GM21723 (cell line): ENCODE measurements around the gene TNIK.
A peak's percentile ranks its signal among the peaks of the same experiment; 100 is the strongest.
"Not testable (repeated sequence)": the region's sequence is repeated elsewhere in the genome, so short reads cannot be mapped to it uniquely, and the experiment has no call there.

Experiments
- ATAC-seq: cut with Tn5 transposase; IDR thresholded peaks from one replicate; pipeline ENCODE4 v1.9.1; 2021; ENCODE audit warnings: mild to moderate bottlenecking, moderate library complexity; ENCODE audit not compliant: unreplicated experiment

The TNIK gene

DNA sequence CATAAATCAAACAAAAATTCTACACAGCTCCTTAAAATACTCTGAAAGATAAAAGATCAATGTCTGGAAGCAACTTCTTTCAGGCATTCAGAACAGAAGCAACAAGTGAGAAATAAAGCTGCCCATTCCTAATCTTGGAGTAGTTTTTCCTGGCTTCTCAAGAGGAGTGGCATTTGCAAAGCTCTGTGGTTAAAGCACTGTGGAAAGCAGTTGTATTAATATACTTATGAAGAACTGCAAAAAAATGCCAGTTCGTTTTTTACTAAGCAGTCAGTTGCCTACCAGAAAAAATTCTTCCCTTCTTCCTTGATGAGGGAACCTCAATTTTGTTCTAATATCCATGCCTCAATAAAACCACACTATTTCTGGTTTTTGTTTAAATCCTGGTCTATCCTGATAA, 197.8 kb downstream of the TNIK start:
- no peak for ATAC-seq

DNA sequence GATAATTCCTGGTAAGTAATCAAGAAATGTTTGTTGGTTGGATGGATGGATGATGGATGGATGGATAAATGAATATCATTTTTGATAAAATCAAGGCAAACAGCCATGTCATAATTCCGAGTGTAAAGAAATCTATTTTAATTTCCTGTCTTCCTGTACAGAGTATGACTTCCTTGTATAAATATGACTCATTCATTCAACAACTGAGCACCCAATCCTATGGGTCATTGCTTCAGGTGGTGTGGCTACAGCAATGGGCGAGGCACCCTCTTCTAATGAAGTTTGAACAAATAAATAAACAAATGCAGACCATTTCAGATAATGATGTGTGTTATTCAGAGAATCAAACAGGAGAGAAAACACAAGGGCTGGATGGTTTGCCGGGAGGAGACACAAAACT, 198.7 kb downstream of the TNIK start:
- ATAC-seq: no peak

DNA sequence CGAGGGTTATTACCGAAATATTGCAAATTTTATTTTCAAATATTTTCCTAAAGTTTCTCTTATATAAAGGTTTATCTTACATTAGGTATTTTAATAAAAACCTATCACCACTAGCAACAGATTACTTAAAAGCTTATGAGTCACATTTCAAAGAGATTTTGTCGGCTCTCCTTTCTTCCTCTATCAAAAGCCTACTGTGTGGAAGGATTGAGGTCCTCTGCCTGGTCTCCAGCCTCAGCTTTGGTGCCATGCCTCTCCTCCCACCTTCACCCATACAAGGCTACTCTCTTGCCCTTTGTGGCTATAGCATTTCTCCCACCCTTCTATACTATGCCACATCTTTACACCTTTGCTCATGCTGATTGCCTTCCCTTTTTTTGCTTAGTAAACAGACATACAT, 199.3 kb downstream of the TNIK start:
- no peak for ATAC-seq

DNA sequence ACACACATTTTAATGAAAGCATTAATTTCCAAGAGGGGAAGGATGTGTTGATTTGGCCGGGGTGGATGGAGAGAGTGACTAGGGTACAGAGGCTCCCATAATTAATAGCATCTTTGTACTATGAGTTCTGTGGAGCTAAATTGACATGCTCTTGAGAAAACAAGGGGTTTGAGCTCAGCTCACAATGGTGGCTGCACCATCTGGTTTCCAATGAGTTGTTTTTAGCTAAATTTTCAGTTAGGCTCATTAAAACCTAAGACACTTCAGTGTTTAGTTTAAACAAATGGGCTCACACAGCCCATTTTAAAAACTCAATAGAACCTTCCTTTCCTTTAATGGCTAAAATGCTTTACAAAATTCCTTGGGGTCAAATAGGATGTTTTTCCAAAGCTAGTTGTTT, 199.7 kb downstream of the TNIK start:
- no peak for ATAC-seq

DNA sequence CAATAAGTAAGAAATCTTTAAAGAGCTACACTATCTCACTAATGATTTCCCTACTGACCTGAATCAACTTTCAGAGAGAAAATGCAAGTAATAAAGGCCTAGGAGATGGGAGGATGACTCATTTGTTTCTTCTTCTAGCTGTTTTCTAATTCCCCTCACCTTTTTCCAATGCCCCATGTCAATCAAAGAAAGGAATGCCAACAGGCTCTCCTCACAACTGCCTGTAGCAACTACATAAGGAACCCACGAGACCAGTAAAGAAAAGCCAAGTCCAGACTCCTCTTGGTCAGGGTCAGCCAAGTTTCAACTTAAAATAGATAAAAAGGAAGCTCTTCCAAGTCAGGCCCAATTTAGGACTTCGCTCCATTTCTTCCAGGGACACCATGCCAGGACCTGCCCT, 201.9 kb downstream of the TNIK start:
- ATAC-seq: no peak

DNA sequence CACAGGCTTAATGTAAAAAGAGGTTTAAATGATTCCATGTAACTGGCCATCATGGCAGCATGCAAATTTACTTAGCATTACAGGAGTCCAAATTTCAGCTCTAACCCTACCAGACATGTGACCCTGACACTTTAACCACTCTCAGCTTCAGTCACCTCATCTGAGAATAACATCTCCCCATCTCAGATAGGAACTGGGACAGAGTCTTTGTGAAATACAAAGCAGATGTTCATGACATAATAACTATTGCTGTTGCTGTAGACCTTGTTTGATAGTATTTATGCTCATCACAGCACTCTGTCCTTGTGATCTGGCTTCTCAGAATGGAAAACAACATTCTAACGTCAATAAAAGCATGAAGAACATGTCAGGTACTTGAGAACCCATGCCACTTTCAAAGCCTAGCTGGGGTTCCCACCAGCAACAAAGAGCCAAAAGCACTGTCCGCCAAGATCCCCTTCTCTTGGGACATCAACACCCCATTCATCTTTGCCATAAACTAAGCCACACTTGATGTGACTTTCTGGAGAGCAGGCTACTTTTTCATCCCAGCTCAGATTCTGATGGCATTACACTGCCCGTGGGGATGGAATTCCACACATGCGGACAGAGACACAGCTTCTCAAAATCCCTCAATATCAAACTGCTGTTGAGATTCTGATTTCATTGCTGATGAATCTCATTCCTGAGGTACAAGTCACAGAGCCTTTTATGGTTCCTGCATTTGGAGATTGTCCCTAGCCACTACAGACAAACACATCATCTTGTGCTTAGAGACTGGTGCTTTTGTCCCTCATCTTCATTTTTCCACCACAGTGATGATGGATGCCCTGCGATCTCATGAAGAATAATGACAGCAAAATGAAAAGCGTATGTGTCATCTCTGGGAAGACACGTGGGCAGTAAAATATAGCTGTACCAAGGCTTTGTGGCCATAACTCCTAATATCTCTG, 202.7 kb downstream of the TNIK start:
- peak; percentile 68 for ATAC-seq

DNA sequence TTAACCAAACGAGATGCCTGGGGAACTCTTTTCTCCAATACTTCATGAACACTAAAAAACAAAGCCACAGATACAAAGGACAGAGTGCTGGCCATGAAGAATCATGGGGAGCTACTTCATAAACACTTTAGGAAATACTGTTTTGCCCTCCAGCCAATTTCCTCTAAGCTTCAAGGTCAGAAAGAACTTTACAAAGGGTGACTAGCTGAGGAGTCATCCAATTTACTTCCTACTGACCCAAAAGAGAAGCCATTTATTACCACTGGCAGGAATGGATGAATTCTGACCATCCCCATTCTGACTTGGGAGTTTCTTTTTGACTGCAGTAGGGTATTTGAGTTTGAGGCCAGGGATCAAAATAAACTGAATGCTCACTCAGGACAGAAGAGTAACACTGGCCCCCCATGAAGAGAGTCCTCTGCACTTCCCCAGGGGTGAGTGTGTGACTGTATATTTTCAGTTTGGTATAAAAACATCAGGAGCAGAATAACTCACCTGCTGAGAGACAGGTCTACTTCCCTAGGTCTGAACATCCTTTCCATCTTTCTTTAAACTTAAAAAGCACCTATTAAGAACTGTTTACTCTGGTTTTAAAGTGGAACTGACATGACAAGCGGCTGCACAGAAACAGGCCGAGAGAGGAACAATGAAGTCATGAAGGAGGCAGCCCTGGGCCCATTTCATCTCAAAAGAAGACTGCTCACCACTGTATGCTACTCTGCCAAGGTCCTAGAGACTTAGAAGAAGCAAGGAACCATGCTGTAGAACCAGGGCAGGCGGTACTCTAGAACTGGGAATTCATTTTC, 203.6 kb downstream of the TNIK start:
- ATAC-seq: peak; percentile 1

DNA sequence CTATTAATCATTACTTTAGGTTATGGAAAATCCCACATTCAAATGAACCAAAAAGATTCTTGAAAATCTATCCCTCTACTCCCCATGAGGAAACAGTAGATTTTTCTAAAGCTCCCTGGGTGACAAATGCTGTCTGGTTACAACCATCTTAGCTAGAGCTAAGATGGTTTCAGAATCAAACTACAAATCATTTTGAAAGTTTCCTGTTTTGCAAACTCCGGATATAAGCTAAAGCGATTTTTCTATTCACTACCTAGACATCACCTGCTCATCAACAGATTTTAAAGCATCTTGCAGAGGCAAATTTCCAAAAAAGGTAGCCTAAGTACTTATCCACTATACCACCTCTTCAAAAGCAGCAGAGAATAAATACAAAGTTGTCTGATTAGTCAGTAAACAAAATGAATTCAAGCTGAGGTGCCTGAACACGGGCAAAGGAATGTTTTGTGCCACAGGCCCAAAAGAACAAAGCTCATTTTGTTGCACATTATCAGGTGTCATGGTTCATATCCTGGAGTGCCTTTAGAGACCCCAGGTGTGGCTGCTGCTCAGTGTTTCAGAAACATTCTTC, 204.9 kb downstream of the TNIK start:
- ATAC-seq: peak; percentile 63

DNA sequence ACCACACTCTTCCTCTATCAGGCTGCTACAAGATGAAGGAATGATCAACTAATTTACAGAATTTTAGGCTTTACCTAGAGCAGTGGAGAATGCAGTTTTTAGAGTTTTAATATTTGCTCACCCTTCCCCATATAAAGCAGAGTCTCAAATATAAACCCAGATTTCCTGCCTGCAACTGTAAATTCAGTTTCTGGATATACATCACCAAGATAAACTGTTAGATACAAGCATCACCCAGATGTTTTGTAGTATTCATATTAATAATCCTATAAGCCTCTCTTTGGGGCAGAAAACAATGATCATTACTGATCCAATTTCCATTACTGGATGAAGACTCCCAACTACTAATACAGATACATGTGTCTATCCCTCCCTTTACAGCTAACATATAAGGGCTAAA, 205.9 kb downstream of the TNIK start:
- no peak for ATAC-seq

DNA sequence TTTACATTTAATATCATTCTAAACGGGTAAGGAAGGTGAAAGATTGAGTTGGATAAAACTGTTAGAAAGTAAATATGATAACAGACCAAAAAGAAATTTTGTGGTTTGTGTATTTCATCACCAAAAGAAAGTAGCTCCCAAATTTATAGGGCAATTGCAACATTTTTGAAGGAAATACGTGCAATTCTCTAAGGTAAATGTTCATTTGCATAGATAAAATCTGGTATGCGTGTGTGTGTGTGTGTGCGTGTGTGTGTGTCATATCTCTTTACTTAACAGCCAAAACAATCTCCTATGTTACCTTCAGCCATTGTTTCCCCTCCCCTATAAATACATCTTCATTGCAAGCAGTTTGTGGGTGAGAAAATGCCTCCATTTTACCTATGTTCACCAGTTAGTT, 208.4 kb downstream of the TNIK start:
- ATAC-seq: no peak

DNA sequence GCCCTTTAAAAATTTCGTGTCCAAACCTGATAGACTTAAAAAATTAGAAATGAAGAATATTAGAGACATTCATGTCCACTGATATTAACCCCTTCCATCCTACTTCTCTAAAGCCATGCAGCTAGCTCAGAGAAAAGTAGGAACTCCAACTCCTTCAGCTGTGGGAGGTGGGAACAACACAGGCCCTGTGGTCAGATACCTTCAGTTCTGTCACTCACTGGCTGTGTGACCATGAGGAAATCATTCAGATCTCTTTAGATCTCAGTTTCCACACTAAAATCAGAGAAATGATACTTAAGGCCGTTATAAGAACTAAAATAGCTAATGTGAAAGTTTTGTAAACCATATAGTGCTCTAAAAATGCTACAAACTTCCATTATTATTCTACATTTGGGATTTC, 209.8 kb downstream of the TNIK start:
- no peak for ATAC-seq

DNA sequence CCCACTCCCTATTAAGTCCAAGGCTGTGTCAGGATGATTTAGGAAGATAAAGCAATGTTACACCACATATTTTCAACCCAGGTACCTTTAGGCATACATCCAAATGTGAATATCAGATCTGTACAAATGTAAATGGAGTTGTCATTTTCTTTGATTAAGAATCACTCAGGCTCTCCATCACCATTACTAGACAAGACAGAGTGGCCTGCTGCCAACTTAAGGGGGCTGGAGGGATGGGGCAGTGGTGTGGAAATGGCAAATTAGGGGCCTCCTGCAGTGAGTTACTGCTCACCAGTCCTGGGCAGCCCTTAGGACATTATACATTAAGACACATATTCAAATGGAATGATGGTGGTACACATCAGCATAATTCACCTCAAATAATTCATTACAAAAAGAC, 211.0 kb downstream of the TNIK start:
- ATAC-seq: peak; percentile 8

DNA sequence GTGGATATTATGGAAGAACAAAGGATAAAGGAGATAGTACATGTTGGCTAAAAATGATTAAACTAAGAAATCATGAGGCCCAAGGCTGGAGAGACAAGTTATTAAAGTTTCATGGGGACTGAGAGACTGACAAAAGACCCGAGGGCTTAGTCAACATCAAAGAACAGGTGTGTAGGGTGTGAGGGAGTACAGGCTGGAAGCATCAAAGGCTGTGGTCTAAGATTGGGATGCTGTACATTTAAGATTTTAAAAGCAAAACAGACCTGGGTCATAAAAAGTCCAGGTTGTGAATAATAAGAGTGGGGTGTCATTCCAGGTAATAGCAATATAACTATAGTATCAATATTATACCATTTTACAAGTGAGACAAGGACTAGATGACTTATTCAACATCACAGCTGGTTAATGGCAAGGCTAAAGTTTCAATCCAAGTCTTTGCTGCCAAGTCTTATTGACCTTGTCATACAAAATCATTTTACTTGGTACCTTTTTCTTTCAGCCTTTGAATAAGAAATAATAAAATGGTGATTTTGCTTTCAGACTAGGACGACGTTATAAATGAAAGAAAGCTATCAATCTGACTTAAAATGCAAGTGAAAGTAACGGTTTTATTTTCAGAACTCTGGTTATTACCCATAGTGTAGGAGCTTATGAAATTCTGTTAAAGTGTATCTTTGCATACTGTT, 211.6 kb downstream of the TNIK start:
- peak; percentile 77 for ATAC-seq

DNA sequence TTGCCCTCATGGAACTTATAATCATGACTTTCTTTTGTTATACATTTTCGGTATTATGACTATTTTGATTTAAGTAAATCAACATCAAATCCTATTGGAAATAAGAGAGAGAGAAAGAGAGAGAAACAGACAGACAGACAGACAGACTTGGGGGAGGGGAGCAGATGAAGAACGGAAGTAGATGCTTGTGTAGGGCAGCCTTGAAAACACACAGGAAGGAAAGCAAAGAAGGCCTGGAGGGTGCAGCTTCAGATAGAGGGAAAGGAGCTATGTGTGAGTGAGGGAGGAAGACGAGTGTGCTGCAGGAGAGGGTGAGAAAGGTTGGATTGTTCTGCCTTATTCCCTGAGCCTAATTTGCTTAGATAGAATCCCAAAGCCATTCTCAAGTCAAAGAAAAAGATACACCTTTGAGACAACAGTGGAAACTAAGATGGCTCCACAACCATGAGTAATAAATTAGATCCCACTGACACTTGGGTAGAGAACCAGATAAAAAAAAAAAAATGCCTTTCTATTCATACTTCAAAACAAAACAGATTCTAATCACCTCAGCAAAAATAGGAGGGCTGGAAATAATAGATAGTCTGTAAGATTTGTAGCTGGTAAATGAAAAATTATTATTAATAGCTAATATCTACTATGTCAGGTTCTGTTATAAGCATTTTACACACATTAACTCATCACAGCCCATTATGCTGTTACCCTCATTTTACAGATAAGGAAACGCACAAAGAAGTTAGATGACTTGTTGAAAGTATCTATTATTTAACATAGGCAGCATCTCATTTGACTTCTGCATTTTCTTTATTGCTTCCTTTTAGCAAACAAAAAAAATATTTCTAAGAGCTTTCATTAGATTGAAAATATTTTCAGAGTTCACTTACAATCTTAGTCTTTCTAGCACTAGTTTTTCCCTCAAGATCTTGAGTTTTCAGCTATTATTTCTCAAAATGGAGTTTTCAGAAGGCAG, 214.1 kb downstream of the TNIK start:
- ATAC-seq: no peak

DNA sequence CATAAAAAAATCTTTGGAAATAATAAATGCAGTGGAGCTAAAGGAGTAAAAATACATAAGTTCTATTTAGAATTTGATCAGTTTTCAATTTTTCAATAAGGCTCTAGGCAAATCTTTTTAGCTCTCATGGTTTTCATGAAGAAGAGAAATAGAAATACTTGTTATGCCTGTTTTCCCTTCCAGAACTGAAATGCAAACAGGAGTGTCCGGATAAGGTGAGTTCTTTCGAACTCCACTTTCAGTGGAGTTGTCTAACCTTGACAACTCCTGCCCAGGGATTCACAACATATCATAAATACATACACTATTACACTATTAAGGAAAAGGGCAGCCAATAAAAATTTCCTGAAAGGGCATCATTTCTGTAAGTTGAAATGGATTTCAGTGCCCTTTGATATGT, 217.3 kb downstream of the TNIK start:
- ATAC-seq: no peak

DNA sequence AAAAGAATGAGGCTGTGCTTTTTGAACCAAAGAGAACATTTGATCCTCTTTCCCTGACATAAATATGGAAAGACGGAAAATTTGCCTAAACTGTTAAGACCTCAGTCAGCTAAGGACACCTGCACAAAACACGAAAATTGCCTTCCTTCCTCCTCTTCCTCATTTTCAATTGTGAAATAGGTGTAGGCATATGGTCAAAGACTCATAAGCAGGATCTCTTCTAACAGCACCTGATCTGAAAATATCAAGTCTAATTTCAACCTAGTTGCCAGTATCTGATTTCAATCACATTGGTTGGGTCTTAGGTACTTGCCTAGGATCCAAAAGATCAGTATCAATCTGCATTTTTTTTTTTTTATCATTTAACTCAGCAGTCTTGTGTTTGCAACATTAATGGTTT, 218.0 kb downstream of the TNIK start:
- no peak for ATAC-seq

DNA sequence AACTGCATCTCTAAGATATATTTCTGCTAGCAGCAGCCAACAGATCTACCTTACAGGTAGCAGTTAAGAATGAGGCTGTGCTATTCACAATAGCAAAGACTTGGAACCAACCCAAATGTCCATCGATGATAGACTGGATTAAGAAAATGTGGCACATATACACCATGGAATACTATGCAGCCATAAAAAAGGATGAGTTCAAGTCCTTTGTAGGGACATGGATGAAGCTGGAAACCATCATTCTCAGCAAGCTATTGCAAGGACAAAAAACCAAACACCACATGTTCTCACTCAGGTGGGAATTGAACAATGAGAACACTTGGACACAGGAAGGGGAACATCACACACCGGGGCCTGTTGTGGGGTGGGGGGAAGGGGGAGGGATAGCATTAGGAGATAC, 218.6 kb downstream of the TNIK start:
- ATAC-seq: not testable (repeated sequence)

DNA sequence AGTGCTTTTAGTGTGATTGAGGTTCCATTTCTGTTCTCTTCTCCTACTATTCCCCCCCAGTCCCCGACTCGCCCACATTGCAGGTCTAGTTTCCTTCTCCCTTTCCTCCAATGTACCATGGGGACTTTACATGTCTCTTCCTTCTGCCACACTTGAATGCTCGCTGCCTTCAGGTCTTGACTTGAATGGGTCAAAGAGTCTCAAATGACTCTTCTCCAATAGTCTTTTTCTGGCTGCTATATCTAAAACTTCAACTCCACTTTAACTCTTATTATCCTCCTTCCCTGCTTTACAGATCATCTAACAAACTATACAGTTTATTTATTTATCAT, 219.7 kb downstream of the TNIK start:
- ATAC-seq: no peak

DNA sequence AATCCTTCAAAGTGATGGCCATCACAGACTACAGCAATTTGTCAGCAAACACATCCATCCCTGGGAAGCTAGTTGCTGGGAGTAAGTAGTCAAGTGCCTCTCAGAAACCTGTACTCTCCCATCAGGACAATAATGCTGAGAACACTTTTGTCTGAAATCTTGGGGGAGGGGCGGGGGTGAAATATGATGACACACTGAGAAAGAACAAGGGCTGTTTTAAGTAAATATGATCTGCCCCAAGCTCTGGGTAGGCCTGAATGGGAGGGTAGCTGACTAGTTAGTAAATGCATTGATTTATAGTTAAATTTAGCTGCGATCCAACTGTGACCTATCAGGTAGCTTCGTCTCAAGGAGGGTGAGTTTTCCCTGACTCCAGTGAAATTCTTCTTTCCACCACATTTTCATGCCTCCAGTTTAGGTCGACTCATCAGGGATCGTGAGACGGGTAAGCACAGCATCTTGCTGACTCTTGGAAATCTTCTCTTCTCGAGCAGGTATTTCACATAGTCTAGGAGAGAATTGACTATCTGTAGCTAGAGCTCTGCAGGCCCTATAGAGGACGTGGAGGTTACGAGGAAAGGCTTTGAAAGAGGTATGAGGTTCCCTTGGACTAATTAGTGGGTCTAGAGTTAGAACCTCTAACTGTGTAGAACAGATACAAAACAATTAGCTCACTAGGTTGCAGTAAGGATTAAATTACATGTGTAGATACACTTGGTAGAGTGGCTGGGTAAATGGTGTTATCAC, 220.3 kb downstream of the TNIK start:
- ATAC-seq: no peak
